ENCODE results near the gene EIF4G1. TPM values are rescaled to one million over a fixed set of nuclear protein-coding genes. Genes with fewer than 3 reads are reported as not detected.

Gene EIF4G1
- total and polyA plus RNA-seq, 2 of the 8 experiments (the other 6 are each of a cell fraction or from before 2014, with no cell fraction given), result 318 to 473 TPM

GRCh38 chr3:184308744-184309143, 5.7 kb upstream of the EIF4G1 start:
- H4K8ac ChIP-seq (ENCODE audit: extremely low read depth, insufficient read depth, low read length), result no peak overlapping the region; the same call in 1 of the 2 replicates
- H3K79me1 ChIP-seq (ENCODE audit: low read depth, low read length), result no peaks in the 10 kb centered on the region
- H3K4me2 ChIP-seq (ENCODE audit: insufficient read depth in 1 of 2, low read depth in 2 of 2, low read length in 2 of 2), result no peak overlapping the region
- H2BK5ac ChIP-seq (ENCODE audit: low read depth, low read length), result no peak overlapping the region
- no peak for TF ChIP-seq SIN3A (conservative IDR thresholded peaks at IDR 0.05 in 1 of 2, IDR thresholded peaks at IDR 0.05 in 1 of 2; ENCODE audit: low read depth in 1 of 2, low read length in 2 of 2)
- no peak for TF ChIP-seq EP300 (IDR thresholded peaks at IDR 0.05; ENCODE audit: borderline replicate concordance in 1 of 2, low read depth in 2 of 2, low read length in 2 of 2)
- no peaks in the 10 kb centered on the region for H3K79me2 ChIP-seq (ENCODE audit: control insufficient read depth in 1 of 2, insufficient read depth in 2 of 2, low read length in 2 of 2)
- no peak overlapping the region for H2BK12ac ChIP-seq (ENCODE audit: low read depth, low read length)
- H2AFZ ChIP-seq (ENCODE audit: low read length), result no peak overlapping the region
- no peak overlapping the region for H3K14ac ChIP-seq (ENCODE audit: insufficient read length)
- no peak overlapping the region for H4K91ac ChIP-seq (replicated peaks; ENCODE audit: insufficient read length, low read length)
- no peak overlapping the region for H3K18ac ChIP-seq (ENCODE audit: extremely low read depth, low read length)
- H2BK120ac ChIP-seq (replicated peaks; ENCODE audit: low read depth, low read length), result no peak overlapping the region
- H3K4ac ChIP-seq (replicated peaks; ENCODE audit: insufficient read length, low read depth, low read length), result no peak overlapping the region
- no peaks in the 10 kb centered on the region for H3K4me1 ChIP-seq (replicated peaks in 1 of 4; ENCODE audit: control insufficient read depth in 3 of 4, insufficient read depth in 4 of 4, low read length in 3 of 4)
- H4K20me1 ChIP-seq (replicated peaks in 1 of 2; ENCODE audit: control insufficient read depth in 1 of 2, insufficient read depth in 2 of 2, low read length in 2 of 2), result no peaks in the 10 kb centered on the region
- no peak overlapping the region for H2AK5ac ChIP-seq (ENCODE audit: low read depth, low read length)
- CTCF ChIA-PET (ENCODE audit: partially characterized antibody), result interaction anchor here (1.6 to 4.1 kb wide), 2 partner anchors 18 to 81 kb away, joined by 3 to 10 read pairs; no protein-coding TSS in a partner anchor
- POLR2A ChIA-PET (ENCODE audit: partially characterized antibody), result interaction anchor here (0.9 to 12.3 kb wide), 5 partner anchors 9 to 128 kb away, joined by 3 to 148 read pairs (median 4); no protein-coding TSS in a partner anchor
- no peak overlapping the region for H3K23ac ChIP-seq (ENCODE audit: insufficient read length)
- no peak for DNase-seq (ENCODE audit: low read depth in 1 of 2, low spot score in 2 of 2)
- no peak overlapping the region for H2BK15ac ChIP-seq (ENCODE audit: low read length)
- H3K56ac ChIP-seq (replicated peaks; ENCODE audit: insufficient read length, low read depth, low read length), result no peak overlapping the region
- no peaks in the 10 kb centered on the region for H3K27me3 ChIP-seq (replicated peaks in 1 of 4; ENCODE audit: control insufficient read depth in 3 of 4, extremely low read depth in 1 of 4, insufficient read depth in 3 of 4, low read length in 3 of 4)
- no peak overlapping the region for H2BK20ac ChIP-seq (ENCODE audit: low read length)
- H3K23me2 ChIP-seq (ENCODE audit: low read depth, low read length), result no peaks in the 10 kb centered on the region
- H4K5ac ChIP-seq (ENCODE audit: insufficient read length, low read depth, low read length), result no peak overlapping the region
- H3K27ac ChIP-seq (ENCODE audit: low read depth, low read length), result no peak overlapping the region
- no peak for FAIRE-seq
- no peaks in the 10 kb centered on the region for H3K9me3 ChIP-seq (ENCODE audit: insufficient read depth in 2 of 2, low read depth in 1 of 2, low read length in 1 of 2)
- no peak overlapping the region for H3K9ac ChIP-seq (replicated peaks in 1 of 4; ENCODE audit: extremely low read depth in 1 of 4, low read depth in 3 of 4, low read length in 3 of 4)
- WGBS, 2 experiments (ENCODE audit: extremely low coverage in 1 of 2, insufficient coverage in 1 of 2, insufficient read length in 1 of 2, insufficient replicate concordance in 2 of 2, low coverage in 1 of 2, low lambda C conversion rate in 2 of 2, missing lambda C conversion rate in 1 of 2), result 92% methylated on average over 7 of the region's 7 CpGs; no CpG with 5 or more reads in 1 of the 2 experiments
- peaks cover 32 to 51% (median 40%) of the 10 kb centered on the region in 4 experiments for H3K36me3 ChIP-seq (ENCODE audit: control insufficient read depth in 2 of 4, insufficient read depth in 4 of 4, low read length in 3 of 4)
- H3K4me3 ChIP-seq (ENCODE audit: extremely low read depth in 1 of 4, insufficient read depth in 2 of 4, low read depth in 3 of 4, low read length in 4 of 4), result no peak overlapping the region

Measured in H1 (cell line).